ENCODE measurements around the gene RMC1. TPM values are rescaled to one million over a fixed set of nuclear protein-coding genes. Genes with fewer than 3 reads are reported as not detected.

RMC1 gene
- total RNA-seq, 4 donors from 2014 or later, result 24.9 to 41.0 (median 31.0) TPM

- no peak overlapping the region for H3K4me3 ChIP-seq
- WGBS, result 85% methylated on average over 3 of the region's 3 CpGs
- TF ChIP-seq POLR2A (IDR thresholded peaks at IDR 0.05; ENCODE audit: low read depth) (no peak), EP300 (IDR thresholded peaks at IDR 0.05) (no peak), CTCF (IDR thresholded peaks at IDR 0.05) (no peak)
- intact Hi-C loops (cut with DNase I), result no loop called here
- H3K36me3 ChIP-seq, result peaks cover 54 to 97% (median 91%) of the 10 kb centered on the region in 4 donors
- no peak overlapping the region for H3K27ac ChIP-seq (replicated peaks in 1 of 4)
- no peaks in the 10 kb centered on the region for H3K9me3 ChIP-seq
- DNase-seq (ENCODE audit: extremely low spot score), result no peak
- no peaks in the 10 kb centered on the region for H3K27me3 ChIP-seq
- no peaks in the 10 kb centered on the region for H3K4me1 ChIP-seq
These were observed 44.0 kb downstream of the RMC1 start for GRCh38 chr18:23547306-23547705.

GRCh38 chr18:23547846-23548245 is 44.5 kb downstream of the RMC1 start:
- peaks cover 53 to 97% (median 91%) of the 10 kb centered on the region in 4 donors for H3K36me3 ChIP-seq

GRCh38 chr18:23548275-23548674 is 45.0 kb downstream of the RMC1 start:
- intact Hi-C loops (cut with DNase I), result no loop called here
- H3K27ac ChIP-seq (replicated peaks in 1 of 4), result no peak overlapping the region
- H3K27me3 ChIP-seq, result no peaks in the 10 kb centered on the region
- peaks cover 53 to 97% (median 91%) of the 10 kb centered on the region in 4 donors for H3K36me3 ChIP-seq
- WGBS, result 72% methylated on average over 2 of the region's 2 CpGs
- no peak overlapping the region for H3K4me3 ChIP-seq
- no peak for TF ChIP-seq EP300 (IDR thresholded peaks at IDR 0.05)
- no peak for TF ChIP-seq POLR2A (IDR thresholded peaks at IDR 0.05; ENCODE audit: low read depth)
- TF ChIP-seq CTCF (IDR thresholded peaks at IDR 0.05), result no peak
- no peak for TF ChIP-seq POLR2AphosphoS5 (IDR thresholded peaks at IDR 0.05)
- H3K4me1 ChIP-seq, result no peaks in the 10 kb centered on the region
- no peak for DNase-seq (ENCODE audit: extremely low spot score)
- H3K9me3 ChIP-seq, result no peaks in the 10 kb centered on the region

More at GRCh38 chr18:23547846-23548245, 44.5 kb downstream of the RMC1 start:
- Histone ChIP-seq H3K4me1 (no peaks in the 10 kb centered on the region), H3K27me3 (no peaks in the 10 kb centered on the region), H3K9me3 (no peaks in the 10 kb centered on the region), H3K27ac (replicated peaks in 1 of 4) (no peak overlapping the region), H3K4me3 (no peak overlapping the region)
- no peak for TF ChIP-seq POLR2A (IDR thresholded peaks at IDR 0.05; ENCODE audit: low read depth)
- no peak for TF ChIP-seq CTCF (IDR thresholded peaks at IDR 0.05)
- no peak for TF ChIP-seq EP300 (IDR thresholded peaks at IDR 0.05)
- no peak for TF ChIP-seq POLR2AphosphoS5 (IDR thresholded peaks at IDR 0.05)
- intact Hi-C loops (cut with DNase I), result no loop called here
- no peak for DNase-seq (ENCODE audit: extremely low spot score)
- 65% methylated on average over 3 of the region's 3 CpGs for WGBS

GRCh38 chr18:23548719-23549118 is 45.4 kb downstream of the RMC1 start:
- no peaks in the 10 kb centered on the region for H3K27me3 ChIP-seq
- no peaks in the 10 kb centered on the region for H3K4me1 ChIP-seq
- H3K4me3 ChIP-seq, result no peak overlapping the region
- 93% methylated on average over 3 of the region's 3 CpGs for WGBS
- intact Hi-C loops (cut with DNase I), result no loop called here
- TF ChIP-seq POLR2AphosphoS5 (IDR thresholded peaks at IDR 0.05) (no peak), EP300 (IDR thresholded peaks at IDR 0.05) (no peak), CTCF (IDR thresholded peaks at IDR 0.05) (no peak), POLR2A (IDR thresholded peaks at IDR 0.05; ENCODE audit: low read depth) (no peak)
- H3K36me3 ChIP-seq, result peaks cover 53 to 97% (median 91%) of the 10 kb centered on the region in 4 donors
- H3K9me3 ChIP-seq, result no peaks in the 10 kb centered on the region
- no peak for DNase-seq (ENCODE audit: extremely low spot score)
- H3K27ac ChIP-seq (replicated peaks in 1 of 4), result no peak overlapping the region

GRCh38 chr18:23550898-23551297 is 47.6 kb downstream of the RMC1 start:
- H3K9me3 ChIP-seq, result no peaks in the 10 kb centered on the region
- no peaks in the 10 kb centered on the region for H3K27me3 ChIP-seq
- no peak overlapping the region for H3K27ac ChIP-seq (replicated peaks in 1 of 4)
- TF ChIP-seq POLR2A (IDR thresholded peaks at IDR 0.05; ENCODE audit: low read depth), result no peak
- TF ChIP-seq POLR2AphosphoS5 (IDR thresholded peaks at IDR 0.05), result no peak
- no peak for TF ChIP-seq CTCF (IDR thresholded peaks at IDR 0.05)
- no peak for TF ChIP-seq EP300 (IDR thresholded peaks at IDR 0.05)
- intact Hi-C loops (cut with DNase I), result no loop called here
- H3K36me3 ChIP-seq, result peaks cover 53 to 97% (median 92%) of the 10 kb centered on the region in 4 donors
- no peak overlapping the region for H3K4me3 ChIP-seq
- no peak for DNase-seq (ENCODE audit: extremely low spot score)
- H3K4me1 ChIP-seq, result no peaks in the 10 kb centered on the region
